ENCODE data around the gene SLC6A19.

DNA sequence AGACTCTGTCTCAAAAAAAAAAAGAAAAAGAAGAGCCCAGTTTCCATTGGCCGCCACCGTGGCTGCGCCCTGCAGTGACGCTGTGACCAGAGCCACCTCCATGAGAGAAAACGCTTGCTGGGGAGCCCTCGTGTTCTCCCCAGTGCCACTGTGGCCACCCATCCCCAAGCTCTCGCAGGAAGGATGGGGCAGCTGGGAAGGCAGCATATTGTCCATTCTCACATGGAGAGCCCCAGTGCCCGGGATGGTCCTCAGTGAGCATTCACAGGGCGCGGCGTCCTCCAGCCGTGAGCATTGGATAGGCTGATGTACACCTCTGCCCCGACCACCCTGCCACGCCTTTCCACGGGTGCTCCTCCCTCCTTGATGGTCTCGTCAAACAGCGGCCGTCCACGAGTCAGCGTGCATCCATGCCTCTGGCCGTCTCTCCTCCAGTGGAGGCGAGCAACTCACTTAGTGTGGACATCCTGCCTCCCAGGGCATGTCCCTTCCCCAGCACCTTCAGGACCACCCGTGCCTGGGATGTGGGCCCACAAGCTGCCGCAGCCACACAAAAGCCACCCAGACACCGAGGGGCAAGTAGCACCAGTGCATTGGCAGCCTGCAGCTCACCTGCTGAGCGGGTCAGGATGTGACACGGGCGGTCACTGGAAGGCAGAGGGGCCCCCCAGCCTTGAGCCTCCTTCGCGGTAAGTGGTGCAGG, 23.4 kb upstream of the SLC6A19 start:
- TF ChIP-seq ELF4 (CRISPR knock-in tag; IDR thresholded peaks at IDR 0.05) = no peak
- TF ChIP-seq ZBED1 (IDR thresholded peaks at IDR 0.05) = no peak
- TF ChIP-seq ZNF354B (CRISPR knock-in tag; IDR thresholded peaks at IDR 0.05) = no peak
- no peak for TF ChIP-seq DMBX1 (CRISPR knock-in tag; IDR thresholded peaks at IDR 0.05; ENCODE audit: borderline replicate concordance)
- TF ChIP-seq POLR2AphosphoS5 (IDR thresholded peaks at IDR 0.05; ENCODE audit: control insufficient read depth, insufficient read depth, low read depth, low read length) = no peak
- no peak for TF ChIP-seq RCOR1 (IDR thresholded peaks at IDR 0.05; ENCODE audit: borderline replicate concordance in 1 of 2, low read depth in 2 of 2, low read length in 2 of 2)
- no peak for TF ChIP-seq CBX8 (IDR thresholded peaks at IDR 0.05; ENCODE audit: borderline replicate concordance, extremely low read depth, low read depth, low read length, poor library complexity, severe bottlenecking)

Data from K562 (cell line).